ENCODE measurements around the gene B4GALT2.

Gene B4GALT2, protein sequence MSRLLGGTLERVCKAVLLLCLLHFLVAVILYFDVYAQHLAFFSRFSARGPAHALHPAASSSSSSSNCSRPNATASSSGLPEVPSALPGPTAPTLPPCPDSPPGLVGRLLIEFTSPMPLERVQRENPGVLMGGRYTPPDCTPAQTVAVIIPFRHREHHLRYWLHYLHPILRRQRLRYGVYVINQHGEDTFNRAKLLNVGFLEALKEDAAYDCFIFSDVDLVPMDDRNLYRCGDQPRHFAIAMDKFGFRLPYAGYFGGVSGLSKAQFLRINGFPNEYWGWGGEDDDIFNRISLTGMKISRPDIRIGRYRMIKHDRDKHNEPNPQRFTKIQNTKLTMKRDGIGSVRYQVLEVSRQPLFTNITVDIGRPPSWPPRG

DNA sequence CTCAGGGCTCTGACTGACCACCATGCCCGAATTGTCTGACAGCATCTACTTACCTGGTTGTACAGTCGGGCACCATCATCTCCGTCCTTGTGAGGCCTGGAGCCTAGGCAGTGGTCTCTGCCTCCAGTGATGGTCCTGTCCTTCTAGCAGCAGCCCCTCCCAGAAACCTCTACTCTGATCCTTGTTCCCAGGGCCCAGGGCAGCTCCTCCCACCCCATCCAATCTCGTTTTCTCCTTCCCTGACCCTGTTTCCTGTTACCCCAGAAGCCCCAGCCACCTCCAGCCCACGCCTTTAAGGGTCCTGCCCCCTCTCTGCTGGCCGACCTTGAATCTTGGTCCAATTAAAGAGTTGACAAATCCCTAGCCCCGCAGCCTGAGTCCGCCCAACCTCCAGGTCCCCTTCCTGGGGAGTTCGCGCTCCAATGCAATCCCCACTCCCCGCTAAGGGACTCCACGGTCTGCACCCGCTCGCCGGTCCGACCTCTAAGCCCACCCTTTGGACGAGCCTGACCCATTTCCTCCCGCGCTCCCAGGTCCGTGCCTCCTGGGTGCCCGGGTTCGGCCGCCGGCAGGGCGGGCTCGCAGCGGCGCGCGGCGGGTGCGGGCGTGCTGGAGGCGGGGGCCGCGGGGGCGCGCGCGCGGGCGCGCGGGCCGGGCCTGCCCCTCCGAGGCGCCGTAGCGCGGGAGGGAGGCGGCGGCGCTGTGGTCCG, at the start of gene B4GALT2:
TSS of gene B4GALT2 (plus strand) at position 660 of the 710 bp plus-strand sequence. CDS start 1,951 bp downstream, outside the sequence.
- no peak for TF ChIP-seq JUND (IDR thresholded peaks at IDR 0.05; ENCODE audit: low read depth)
- in situ Hi-C loops (cut with HindIII; ENCODE audit: low pct_unique_long_range_greater_than_20kb, low sequenced_read_pairs) = no loop called here
- DNase-seq (ENCODE audit: low read depth in 1 of 2, low spot score in 1 of 2) = peak; percentile 47 to 74

DNA sequence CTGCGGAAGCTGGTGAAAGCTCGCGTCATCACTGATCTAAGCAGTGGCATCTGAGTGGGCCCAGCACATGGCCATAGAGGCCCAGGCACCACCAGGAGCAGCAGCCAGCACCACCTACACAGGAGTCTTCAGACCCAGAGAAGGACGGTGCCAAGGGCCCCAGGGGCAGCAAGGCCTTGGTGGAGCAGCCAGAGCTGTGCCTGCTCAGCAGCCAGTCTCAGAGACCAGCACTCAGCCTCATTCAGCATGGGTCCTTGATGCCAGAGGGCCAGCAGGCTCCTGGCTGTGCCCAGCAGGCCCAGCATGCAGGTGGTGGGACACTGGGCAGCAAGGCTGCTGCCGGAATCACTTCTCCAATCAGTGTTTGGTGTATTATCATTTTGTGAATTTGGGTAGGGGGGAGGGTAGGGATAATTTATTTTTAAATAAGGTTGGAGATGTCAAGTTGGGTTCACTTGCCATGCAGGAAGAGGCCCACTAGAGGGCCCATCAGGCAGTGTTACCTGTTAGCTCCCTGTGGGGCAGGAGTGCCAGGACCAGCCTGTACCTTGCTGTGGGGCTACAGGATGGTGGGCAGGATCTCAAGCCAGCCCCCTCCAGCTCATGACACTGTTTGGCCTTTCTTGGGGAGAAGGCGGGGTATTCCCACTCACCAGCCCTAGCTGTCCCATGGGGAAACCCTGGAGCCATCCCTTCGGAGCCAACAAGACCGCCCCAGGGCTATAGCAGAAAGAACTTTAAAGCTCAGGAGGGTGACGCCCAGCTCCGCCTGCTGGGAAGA, 48.7 kb upstream of the B4GALT2 start:
- TF ChIP-seq JUND (IDR thresholded peaks at IDR 0.05; ENCODE audit: low read depth) = no peak
- DNase-seq (ENCODE audit: low read depth in 1 of 2, low spot score in 1 of 2) = peak; percentile 31 to 49

DNA sequence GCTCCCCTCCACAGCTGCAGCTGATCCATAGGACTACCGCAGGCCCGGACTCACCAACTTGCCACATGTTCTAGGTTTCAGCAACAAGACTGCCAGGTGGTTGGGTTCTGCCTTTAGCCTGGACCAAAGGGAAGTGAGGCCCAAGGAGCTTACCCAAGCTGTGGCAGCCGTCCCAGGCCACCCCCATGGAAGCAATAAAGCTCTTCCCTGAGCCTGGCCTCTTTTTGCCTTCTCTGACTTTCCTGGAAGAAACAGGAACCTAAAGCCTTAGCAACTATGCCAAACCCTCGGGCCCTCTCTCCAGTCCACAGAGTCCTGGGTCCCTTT, 48.1 kb upstream of the B4GALT2 start:
- in situ Hi-C loops (cut with HindIII; ENCODE audit: low pct_unique_long_range_greater_than_20kb, low sequenced_read_pairs) = no loop called here
- DNase-seq (ENCODE audit: low read depth in 1 of 2, low spot score in 1 of 2) = no peak
- no peak for TF ChIP-seq JUND (IDR thresholded peaks at IDR 0.05; ENCODE audit: low read depth)

More for the DNA sequence above, 48.7 kb upstream of the B4GALT2 start:
- in situ Hi-C loops (cut with HindIII; ENCODE audit: low pct_unique_long_range_greater_than_20kb, low sequenced_read_pairs) = no loop called here

DNA sequence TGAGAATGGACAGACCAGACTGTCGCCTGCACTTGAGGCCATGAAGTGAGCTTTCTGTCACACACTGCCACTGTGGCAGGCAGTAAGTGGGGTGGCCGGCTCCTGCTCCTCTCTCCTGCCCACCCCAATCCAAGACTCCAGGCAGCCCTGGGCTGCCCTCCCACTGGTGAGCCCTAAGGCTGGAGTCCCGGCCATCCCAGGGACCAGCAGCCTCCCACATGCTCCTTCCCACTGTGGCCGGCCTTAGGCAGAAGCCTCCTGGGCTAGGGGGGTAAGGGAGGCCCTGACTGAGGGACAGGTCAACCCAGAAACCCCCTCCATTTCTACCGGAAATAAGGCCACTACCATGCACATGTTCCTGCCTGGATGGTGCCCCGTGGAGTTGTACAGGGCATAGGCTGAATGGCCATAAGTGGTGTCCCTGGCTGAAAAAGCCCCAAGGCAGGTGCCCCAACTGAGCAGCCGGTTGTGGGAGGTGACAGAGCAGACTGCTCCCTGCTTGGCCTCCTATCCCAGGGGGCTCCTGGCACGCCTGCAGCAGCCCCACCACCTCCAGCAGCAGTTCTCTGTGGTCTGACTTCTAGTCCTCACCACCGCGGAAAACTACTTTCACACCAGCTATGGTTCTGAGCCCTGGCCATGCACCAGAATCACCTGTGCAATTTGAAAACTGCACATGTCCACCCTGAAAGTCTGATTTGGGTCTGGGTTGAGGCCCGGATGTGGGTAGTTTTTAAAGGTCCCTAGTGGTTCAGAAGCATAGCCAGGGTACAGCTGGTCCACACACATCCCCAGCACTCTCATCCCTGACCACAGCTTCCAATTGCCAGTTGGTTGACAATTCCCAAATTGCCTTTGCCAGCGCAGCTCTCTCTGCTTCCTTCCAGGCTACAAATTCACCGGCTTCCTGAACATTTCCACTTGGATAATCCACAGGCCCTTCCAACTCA, 47.0 kb upstream of the B4GALT2 start:
- no peak for TF ChIP-seq JUND (IDR thresholded peaks at IDR 0.05; ENCODE audit: low read depth)
- in situ Hi-C loops (cut with HindIII; ENCODE audit: low pct_unique_long_range_greater_than_20kb, low sequenced_read_pairs) = no loop called here
- no peak for DNase-seq (ENCODE audit: low read depth in 1 of 2, low spot score in 1 of 2)

DNA sequence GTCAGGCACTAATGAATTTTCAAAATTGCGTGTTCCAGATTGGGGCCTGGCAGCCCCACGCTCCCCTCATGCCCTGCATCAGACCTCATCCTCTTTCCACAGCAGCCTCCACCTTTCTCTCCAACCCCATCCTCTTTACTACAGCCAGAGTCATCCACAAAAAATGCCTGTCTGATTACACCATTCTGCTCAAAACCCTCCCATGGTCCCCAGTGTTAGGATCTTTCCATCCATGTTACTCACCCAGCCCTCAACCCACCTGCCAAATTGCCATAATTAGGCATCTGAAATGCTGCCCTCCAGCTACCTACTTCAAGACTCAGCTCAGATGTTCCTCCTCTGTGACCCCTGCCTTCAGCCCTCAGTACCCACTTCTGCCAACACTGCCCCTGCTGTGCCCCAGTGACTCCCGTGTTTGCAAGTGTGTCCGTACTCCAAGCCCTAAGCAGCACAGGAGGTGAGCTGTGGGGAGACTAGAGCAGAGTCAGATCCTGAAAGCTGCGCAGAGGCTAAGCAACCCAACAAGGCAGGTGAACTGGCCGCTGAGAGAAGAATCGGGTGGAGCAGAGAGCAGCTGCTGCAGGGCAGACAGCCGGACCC, 46.1 kb upstream of the B4GALT2 start:
- DNase-seq (ENCODE audit: low read depth in 1 of 2, low spot score in 1 of 2) = peak; percentile 19 to 49
- no peak for TF ChIP-seq JUND (IDR thresholded peaks at IDR 0.05; ENCODE audit: low read depth)
- in situ Hi-C loops (cut with HindIII; ENCODE audit: low pct_unique_long_range_greater_than_20kb, low sequenced_read_pairs) = no loop called here

DNA sequence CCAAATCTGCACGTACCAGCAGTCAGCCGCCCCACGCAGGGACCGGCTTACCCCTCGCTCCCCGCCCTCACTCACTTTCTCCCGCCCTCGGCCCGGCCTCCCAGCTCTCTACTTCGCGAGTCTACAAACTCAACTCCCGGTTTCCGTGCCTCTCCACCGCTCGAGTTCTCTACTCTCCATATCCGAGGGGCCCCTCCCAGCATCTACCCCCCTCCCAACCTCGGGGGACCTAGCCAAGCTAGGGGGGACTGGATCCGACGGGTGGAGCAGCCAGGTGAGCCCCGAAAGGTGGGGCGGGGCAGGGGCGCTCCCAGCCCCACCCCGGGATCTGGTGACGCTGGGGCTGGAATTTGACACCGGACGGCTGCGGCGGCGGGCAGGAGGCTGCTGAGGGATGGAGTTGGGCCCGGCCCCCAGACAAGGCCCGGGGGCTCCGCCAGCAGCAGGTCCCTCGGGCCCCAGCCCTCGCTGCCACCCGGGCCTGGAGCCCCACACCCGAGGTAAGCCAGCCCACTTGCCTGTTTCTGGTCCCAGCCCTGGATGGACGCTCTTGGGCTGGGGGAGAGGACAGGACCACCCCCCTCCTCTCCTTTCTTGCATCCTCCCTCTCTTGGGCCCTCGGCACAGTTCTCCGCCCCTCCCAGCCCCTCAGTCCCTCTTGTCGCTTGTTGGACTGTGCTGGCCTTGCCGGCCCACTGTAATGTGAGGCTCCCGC, 45.5 kb upstream of the B4GALT2 start, which contains the start of gene ARTN:
TSS of gene ARTN (plus strand) at position 416 of the 715 bp plus-strand sequence. CDS start 1,856 bp downstream, outside the sequence.
- in situ Hi-C loops (cut with HindIII; ENCODE audit: low pct_unique_long_range_greater_than_20kb, low sequenced_read_pairs) = no loop called here
- DNase-seq (ENCODE audit: low read depth in 1 of 2, low spot score in 1 of 2) = peak; percentile 55 to 60
- TF ChIP-seq JUND (IDR thresholded peaks at IDR 0.05; ENCODE audit: low read depth) = no peak

DNA sequence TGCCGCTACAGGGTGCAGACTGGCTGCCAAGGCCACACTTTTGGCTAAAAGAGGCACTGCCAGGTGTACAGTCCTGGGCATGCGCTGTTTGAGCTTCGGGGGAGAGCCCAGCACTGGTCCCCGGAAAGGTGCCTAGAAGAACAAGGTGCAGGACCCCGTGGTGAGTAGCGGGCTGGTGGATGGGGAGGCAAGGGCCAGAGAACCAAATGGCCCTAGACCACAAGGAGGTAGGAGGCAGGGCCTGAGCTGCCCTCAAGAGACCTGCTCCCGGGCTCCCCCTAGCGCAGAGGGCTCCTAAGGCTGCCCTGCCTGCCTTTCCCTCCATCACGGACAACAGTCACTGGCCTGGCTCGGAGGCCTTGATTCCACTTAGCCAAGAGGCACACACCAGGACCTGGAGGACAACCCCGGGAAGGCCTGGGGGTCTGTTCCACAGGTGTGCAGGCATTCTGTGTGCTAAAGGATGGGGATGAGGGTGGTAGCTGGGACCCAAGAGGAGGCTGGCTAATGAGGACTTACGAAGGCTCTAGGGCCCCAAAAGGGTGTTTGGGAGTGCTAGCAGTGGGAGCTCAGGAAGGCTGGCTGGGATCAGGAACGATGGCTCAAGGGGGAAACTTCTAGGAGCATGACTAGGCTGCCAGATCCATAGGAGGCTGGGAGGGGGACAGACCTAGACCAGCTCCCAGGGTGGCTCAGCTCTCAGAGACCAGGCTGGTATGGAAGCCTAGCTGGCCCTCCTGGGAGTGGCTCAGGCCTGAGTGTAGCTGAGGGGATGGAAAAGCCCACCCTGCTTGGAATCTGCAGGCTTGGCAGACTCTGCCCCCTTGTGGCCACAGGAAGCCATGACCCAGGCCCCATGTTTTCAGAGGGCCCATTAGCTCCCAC, 44.7 kb upstream of the B4GALT2 start:
- peak; percentile 55 to 74 for DNase-seq (ENCODE audit: low read depth in 1 of 2, low spot score in 1 of 2)
- in situ Hi-C loops (cut with HindIII; ENCODE audit: low pct_unique_long_range_greater_than_20kb, low sequenced_read_pairs) = no loop called here
- no peak for TF ChIP-seq JUND (IDR thresholded peaks at IDR 0.05; ENCODE audit: low read depth)

DNA sequence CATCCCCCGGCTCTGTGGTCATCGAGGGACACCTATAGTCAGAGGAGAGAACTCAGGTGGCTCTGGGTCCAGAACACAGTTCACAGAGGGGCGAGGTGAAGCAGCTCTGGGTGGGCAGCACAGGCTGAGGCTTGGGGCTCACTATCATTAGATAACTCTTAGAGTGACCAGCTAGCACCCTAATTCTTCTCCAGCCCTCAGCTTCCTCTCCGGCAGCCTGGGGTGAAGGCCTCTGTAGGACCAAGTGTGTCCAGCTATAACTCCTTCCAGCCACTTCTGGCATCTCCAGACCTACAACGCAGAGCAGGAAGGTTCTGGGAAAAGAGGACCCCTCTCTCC, 44.1 kb upstream of the B4GALT2 start:
- DNase-seq (ENCODE audit: low read depth in 1 of 2, low spot score in 1 of 2) = no peak
- TF ChIP-seq JUND (IDR thresholded peaks at IDR 0.05; ENCODE audit: low read depth) = no peak
- in situ Hi-C loops (cut with HindIII; ENCODE audit: low pct_unique_long_range_greater_than_20kb, low sequenced_read_pairs) = no loop called here

DNA sequence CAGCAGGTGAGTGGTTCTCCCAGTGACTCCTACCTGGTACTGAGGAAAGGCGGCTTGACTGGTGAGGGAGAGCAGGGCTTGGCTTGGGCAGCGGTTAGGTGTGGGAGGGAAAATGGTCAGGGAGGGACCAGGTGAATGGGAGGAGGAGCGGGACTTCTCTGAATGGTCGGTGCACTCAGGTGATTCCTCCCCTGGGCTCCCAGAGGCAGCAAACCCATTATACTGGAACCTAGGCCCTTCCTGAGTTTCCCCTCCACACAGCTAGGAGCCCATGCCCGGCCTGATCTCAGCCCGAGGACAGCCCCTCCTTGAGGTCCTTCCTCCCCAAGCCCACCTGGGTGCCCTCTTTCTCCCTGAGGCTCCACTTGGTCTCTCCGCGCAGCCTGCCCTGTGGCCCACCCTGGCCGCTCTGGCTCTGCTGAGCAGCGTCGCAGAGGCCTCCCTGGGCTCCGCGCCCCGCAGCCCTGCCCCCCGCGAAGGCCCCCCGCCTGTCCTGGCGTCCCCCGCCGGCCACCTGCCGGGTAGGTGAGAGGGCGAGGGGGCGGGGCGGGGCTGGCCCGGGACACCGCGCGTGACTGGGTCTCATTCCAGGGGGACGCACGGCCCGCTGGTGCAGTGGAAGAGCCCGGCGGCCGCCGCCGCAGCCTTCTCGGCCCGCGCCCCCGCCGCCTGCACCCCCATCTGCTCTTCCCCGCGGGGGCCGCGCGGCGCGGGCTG, 43.1 kb upstream of the B4GALT2 start:
- TF ChIP-seq JUND (IDR thresholded peaks at IDR 0.05; ENCODE audit: low read depth) = no peak
- in situ Hi-C loops (cut with HindIII; ENCODE audit: low pct_unique_long_range_greater_than_20kb, low sequenced_read_pairs) = no loop called here
- DNase-seq (ENCODE audit: low read depth in 1 of 2, low spot score in 1 of 2) = peak; percentile 92 to 95
